GM19099 (cell line): ENCODE results near the gene ZMIZ1.

ENCODE experiments used
- POLR2A ChIP-seq: IDR thresholded peaks from 3 replicates; pipeline ENCODE4 v1.6.1; 2011; ENCODE audit warnings: low read depth; ENCODE audit not compliant: insufficient read length; ENCODE audit errors: extremely low read depth

The ZMIZ1 gene

DNA sequence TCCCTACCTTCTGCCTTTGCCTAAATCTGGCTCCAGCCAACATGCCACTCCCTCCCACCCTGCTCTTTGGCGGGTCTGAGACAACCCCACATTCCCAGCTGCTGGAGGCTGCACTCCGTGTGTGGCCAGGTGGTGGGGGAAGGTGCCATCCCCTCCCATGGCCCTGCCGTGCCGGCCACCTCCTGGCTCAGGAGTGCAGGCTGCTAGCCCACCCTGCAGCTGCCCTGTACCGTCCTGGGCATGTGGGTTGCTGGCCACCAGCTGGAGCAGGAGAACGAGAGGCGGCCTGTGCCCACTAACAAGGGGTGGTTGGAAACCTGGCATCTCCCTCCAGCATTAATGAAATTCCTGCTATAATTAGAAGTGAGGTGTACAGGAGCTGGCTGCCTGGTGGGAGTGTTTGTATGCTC lies 97.6 kb downstream of the ZMIZ1 start:
- no peak for TF ChIP-seq POLR2A

DNA sequence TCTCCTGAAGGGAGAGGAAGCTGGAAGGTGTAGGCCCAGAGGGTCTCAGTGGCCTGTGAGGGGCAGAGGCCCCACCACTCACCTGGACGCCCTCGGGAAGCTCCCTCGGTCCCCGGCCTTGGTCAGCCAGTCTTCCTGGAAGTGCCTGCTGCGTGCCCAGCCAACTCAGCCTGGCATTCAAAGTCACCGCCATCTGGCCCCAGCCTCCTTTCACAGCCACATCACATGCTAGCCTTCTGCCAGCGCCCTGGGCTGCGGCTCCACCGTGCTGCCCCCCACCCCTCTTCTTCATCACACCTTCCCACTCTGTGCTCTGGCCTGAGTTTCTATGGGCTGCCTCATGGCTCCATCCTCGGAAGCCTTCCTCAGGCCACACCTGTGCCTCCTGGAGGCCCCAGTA lies 98.0 kb downstream of the ZMIZ1 start:
- no peak for TF ChIP-seq POLR2A

DNA sequence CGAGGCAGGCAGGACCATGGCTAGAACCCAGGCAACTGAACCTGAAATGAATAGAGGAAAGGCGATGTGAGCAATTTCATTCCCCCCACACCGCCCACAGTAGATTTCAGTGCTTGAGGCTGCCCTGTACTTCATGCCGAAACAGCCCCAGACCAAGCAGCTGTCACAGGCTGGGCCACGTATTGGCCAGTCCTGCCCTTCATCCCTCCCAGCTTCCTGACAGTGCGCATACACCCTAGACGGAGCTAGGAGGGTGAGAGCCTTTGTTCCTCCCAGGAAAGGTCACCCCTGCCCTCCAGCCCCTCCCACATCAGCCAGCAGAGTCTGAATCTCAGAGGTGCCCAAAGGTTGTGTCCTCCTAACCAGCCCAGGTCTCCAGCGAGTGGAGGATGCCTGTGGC lies 98.8 kb downstream of the ZMIZ1 start:
- TF ChIP-seq POLR2A, result no peak

DNA sequence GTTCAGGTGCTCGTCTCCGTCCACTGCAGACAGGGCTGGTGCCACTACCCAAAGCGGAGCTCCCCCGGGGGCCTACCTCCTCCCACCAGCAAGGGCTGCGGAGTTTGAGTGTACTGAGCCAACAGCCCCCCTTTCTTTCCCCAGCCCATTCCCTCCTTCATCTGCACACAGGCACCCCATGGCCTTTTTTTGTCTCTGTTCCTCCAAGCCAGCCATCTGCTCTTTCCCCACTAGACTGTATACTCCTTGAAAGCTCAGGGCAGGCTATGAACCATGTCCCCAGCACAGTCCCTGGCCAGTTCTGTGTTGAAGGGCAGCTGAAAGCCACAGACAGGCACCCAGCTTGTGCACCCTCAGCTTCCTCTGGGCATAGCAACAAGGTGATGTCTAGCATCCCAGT lies 99.4 kb downstream of the ZMIZ1 start:
- TF ChIP-seq POLR2A, result no peak

DNA sequence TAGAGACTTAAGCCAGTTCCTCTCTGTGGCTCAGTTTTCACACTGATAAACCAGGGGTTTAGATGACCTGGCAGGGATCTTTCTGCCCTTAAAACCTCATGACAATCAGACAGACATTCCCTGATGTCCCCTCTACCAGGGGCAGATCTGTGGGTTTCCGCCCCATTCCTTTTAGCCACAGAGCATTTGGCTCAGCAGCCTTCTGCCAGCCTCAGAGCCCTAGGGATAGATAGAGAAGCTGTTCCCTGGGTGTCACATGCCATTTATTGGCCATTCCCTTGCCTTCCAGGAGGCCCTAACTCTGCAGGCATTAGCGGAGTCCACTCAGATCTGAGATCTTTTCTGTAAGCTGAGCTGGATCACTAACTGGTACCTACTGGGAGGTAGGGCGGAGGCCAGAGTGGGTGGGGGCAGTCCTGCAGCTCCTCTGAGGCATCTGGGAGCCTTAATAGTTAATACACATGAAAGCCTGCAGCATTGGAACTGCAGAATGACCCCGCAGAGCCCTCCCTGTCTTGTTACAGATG lies 101.5 kb downstream of the ZMIZ1 start:
- no peak for TF ChIP-seq POLR2A

DNA sequence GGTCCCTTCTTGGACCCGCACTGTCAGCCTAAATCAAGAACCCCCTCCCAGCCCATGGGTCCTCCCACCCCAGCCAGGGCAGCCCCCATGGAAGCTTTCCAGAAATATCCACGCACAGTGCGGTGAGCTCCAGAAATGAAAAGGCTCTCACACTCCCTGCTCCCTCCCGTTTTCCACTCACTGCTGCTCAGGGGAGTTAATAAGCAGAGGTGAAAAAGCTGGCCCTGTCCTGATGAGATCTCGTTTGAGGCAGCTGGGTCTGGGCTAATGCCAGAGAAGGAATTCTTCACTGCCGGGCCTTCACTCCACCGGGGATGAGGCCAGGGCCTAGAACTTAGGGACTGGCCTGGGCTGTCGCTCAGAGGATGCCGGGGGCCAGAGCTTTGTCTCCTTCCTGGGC lies 102.2 kb downstream of the ZMIZ1 start:
- no peak for TF ChIP-seq POLR2A

DNA sequence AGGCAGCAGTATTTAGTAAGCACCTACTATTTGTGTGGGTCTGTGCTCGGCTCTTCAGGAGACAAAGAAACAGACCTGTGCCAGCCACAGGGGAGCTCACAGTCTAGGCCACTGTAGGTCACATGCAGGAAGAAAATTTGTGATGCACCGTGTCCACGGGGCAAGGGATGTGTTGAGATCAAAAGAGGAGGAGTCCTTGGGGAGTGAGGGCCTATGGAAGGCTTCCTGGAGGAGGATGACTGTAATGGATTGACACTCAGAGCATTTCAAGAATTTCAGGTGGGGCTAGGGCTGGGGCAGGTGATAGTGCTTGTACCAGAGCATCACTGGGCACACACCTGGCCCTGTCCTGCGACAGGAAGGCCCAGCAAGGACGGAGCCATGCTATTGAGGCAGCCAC lies 102.7 kb downstream of the ZMIZ1 start:
- no peak for TF ChIP-seq POLR2A

DNA sequence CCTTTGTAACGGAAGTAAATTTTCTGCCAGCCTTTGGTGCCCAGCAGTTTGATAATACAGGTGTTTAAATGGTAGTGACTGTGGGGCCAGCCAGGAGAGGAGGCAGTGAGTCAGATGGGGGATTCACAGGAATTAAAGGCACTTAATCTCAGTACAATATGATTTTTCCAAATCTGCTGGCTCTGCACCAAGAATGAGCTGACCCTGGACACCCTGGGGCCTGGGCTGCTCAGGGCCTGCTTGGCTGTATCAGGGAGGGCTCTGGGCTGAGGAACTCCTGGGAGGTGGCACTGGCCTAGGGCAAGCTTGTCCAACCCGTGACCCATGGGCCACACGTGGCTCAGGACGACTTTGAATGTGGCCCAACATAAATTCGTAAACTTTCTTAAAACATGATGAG lies 104.1 kb downstream of the ZMIZ1 start:
- TF ChIP-seq POLR2A, result no peak

DNA sequence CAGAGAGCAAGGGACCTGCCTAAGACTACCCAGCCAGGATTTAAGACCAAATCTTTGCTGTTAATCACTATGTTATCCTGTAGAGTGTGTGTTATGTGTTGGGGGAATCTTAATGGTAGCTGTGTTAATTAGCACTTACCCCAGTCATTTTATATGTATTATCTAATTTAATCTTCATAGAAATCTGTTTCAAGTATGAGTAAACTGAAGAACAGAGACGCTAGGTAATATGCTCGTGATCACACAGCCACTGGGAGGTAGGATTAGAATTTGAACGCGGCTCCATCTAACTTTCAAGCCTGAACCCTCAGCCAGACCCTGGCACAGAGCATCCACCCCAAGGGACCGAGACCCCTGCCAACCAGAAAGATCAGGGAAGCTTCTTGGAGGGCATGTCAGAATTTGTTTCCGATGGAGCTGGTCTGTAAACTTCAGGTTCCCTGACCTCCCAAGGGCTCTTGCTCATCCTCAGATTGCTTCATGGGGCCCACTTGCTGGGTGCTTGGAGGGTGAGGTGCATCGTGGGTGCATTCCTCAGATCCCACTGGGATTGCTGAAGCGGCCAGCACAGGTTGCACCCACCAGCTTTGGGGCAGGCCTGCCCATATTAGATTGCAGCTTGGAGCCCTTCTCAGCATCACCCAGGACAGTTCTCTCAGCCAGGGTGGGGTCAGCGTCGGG lies 105.0 kb downstream of the ZMIZ1 start:
- no peak for TF ChIP-seq POLR2A

DNA sequence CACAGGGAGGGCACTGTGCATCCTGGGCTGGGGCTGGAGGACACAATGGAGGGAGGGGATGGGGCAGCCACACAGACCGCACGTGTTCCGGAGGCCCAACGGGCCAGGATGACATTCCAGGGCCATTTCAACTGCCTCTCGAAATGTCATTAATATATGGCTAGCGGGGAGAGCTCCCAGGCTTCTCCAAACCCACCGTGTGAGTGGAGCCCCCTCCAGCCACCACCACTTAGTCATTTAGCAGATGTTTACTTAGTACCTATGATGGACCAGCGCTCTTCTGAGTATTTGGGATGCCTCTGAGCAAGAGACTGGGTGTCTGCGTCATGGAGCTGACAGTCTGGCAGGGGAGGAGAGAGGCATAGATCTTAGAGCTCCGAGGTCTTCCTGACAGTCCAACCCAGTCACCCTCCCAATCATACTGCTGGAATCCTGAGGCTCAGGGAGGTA lies 107.3 kb downstream of the ZMIZ1 start:
- TF ChIP-seq POLR2A, result no peak

DNA sequence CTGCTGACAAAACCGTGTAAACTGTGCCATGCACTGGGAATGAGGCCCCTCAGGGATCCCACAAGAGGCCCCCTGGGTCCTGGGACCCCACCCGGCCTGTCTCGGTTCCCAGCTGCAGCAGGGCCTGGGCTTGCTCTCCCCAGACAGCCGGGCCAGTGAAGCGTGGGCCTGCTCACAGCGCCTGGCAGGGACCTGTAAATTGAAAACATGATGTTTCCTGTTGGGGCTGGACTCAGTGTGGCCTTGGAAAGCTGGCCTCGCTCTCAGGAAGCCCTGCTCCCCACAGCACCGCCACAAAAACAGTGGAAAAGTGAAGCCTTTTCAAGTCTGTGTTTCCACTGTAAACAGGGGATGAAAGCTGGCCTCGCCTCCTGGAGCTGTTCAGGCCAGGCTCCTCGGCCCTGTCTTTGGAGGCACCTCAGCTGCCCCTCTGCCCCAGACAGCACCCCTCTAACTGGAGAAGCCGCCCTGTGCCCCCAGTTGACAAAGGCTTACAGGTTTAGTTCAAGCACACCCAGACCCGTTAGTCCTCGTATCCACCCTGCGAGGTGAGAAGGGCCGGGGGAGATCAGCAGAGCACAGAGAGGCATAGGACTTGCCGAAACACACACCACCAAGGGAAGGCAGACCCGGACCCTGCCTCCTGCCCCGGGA lies 108.3 kb downstream of the ZMIZ1 start:
- TF ChIP-seq POLR2A, result no peak

DNA sequence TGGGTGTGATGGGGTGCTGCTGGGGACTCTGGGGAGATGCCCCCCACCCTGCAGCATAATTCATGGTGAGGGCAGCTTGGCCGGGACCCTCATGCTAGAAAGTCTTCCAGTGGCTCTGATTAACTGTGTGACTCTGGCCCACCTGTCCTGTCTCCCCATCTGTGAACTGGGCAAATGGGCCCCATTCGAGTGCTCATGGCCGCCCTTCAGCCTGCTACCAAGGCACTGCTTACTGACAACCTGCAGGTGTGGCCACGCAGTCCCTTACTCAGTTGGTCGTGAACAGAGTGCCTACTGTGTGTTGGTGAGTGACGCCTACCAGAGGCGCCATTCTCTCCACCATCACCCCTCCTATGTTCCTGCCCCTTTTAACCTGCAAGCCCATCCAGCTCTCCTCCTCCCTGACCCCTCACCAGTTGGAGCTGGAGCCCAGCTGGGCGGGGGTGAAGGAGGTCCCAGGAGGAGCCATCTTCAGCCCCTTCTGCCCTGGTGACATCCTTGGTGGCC lies 109.4 kb downstream of the ZMIZ1 start:
- no peak for TF ChIP-seq POLR2A

DNA sequence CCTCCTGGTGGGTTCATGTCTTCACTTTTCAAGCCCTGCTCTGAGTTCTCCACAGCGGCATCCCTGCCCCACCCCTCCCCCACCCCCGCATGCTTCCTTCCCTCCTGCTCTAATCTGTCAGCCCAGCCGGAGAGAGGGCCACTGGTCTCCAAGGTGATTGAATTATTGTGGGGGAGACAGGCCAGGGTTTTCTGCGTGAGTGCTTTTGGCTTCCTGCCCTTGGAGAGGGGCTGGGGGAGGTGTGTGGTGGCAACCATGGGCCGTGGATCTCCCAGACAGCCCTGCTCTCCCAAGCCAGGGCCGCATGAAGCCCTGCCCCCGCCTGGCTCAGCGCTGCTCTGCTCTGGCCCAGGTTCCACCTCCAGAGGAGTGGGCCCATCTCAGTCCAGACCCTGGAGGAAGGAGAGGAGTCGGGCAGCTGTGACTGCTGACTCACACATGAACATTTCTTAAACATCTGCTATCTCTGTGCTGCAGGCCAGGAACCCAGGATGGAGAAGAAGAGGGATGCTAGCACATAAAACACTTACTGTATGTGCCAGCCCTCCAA lies 109.9 kb downstream of the ZMIZ1 start:
- no peak for TF ChIP-seq POLR2A

DNA sequence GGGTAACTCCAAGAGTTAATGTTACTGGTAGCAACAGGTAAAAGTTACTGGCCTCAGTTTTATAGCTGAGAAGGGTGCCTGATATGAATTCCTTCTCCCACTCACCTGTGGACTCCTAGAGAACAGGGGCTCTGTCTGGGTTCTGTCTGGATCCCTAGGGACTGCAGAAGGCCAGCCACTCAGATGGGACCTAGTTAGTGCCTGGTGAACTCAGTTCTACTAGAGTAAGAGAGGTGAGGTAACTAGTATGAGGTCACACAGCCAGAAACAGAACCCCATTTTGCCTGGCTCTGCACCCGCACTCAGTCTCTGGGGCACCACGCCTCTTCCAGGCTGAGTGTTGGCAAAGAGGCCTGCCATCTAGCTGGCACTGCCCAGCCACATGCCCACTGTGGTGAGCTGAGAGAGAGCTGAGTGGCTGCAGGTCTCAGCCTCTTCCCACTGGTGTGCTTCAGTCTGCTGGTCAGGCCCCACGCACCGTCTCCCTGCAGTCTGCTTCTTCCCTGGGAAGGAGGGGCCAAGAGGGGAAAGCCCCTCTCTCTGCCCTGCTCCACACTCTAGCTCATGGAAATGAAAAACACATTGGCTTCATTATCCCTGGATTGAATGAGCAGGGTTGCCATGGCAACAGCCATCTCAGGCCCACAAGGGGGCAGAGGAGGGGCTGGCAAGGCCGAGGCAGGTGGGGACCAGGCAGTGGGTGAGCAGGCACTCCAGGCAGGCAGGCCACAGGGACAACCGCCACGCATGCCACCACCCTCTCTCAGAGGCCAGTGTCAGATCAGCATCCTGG lies 110.6 kb downstream of the ZMIZ1 start:
- no peak for TF ChIP-seq POLR2A

DNA sequence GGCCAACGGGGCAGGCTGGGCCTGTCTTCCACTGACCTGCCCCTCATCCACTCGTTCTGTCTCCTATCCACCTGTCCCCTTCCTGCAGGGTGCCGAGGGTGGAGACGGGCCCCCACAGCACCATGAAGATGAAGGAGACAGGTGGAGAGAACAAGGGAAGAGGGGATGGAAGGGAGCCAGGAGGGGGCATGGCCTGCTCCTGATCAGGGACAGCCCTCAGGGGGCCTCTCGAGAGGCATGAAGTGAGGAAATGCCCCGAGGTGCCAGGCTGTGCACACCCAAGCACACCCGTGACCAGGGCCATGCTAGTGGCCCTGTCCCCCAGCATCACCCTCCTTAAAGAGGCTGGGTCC lies 111.2 kb downstream of the ZMIZ1 start:
- TF ChIP-seq POLR2A, result no peak
